ENCODE data around the gene NKD2. TPM values are rescaled to one million over a fixed set of nuclear protein-coding genes. Genes with fewer than 3 reads are reported as not detected.

The NKD2 gene
- total RNA-seq, 2 experiments from 2014 or later = 0.17 to 0.30 TPM

DNA sequence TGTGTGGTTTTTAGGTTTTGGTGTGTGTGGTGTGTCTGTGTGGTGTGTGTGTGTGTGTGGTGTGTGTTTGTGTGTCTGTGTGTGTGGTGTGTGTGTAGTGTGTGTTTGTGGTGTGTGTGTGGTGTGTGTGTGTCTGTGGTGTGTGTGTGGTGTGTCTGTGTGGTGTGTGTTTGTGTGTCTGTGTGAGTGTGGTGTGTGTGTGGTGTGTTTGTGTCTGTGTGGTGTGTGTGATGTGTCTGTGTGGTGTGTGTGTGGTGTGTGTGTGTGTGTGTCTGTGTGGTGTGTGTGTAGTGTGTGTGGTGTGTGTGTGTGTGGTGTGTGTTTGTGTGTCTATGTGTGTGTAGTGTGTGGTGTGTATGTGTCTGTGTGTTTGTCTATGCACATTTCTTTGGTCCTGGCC lies 25.0 kb upstream of the NKD2 start:
- Mint-ChIP-seq H3K27me3 (peaks cover 30% of the 10 kb centered on the region), H3K36me3 (ENCODE audit: low read depth) (no peaks in the 10 kb centered on the region), H3K4me1 (ENCODE audit: low read depth) (peaks cover 11% of the 10 kb centered on the region), H3K9me3 (peaks cover 3% of the 10 kb centered on the region), H3K27ac (no peak overlapping the region), H3K4me3 (no peak overlapping the region)
- no peaks in the 10 kb centered on the region for H3K4me1 ChIP-seq (ENCODE audit: insufficient read depth, low read length)
- H3K27me3 ChIP-seq (ENCODE audit: control insufficient read depth in 1 of 2, insufficient read depth in 2 of 2, low read length in 2 of 2) = peaks cover 0 to 4% of the 10 kb centered on the region in 2 experiments
- DNase-seq (no peak), ATAC-seq (ENCODE audit: poor library complexity) (no peak)
- H3K27ac ChIP-seq (ENCODE audit: low read depth in 1 of 2, low read length in 2 of 2) = no peak overlapping the region
- intact Hi-C loops (cut with DNase I, micrococcal nuclease) = no loop called here
- peaks cover 0 to 11% of the 10 kb centered on the region in 2 experiments for H3K9me3 ChIP-seq (ENCODE audit: control insufficient read depth in 1 of 2, insufficient read depth in 1 of 2, low read length in 2 of 2)
- H3K36me3 ChIP-seq (ENCODE audit: insufficient read depth, low read length) = no peaks in the 10 kb centered on the region
- TF ChIP-seq, protein P1, sequence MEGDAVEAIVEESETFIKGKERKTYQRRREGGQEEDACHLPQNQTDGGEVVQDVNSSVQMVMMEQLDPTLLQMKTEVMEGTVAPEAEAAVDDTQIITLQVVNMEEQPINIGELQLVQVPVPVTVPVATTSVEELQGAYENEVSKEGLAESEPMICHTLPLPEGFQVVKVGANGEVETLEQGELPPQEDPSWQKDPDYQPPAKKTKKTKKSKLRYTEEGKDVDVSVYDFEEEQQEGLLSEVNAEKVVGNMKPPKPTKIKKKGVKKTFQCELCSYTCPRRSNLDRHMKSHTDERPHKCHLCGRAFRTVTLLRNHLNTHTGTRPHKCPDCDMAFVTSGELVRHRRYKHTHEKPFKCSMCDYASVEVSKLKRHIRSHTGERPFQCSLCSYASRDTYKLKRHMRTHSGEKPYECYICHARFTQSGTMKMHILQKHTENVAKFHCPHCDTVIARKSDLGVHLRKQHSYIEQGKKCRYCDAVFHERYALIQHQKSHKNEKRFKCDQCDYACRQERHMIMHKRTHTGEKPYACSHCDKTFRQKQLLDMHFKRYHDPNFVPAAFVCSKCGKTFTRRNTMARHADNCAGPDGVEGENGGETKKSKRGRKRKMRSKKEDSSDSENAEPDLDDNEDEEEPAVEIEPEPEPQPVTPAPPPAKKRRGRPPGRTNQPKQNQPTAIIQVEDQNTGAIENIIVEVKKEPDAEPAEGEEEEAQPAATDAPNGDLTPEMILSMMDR (IDR thresholded peaks at IDR 0.05) = no peak
- no peak overlapping the region for H3K4me3 ChIP-seq (ENCODE audit: low read length)
- ChIA-PET CTCF (no interaction called here), POLR2A (no interaction called here)

DNA sequence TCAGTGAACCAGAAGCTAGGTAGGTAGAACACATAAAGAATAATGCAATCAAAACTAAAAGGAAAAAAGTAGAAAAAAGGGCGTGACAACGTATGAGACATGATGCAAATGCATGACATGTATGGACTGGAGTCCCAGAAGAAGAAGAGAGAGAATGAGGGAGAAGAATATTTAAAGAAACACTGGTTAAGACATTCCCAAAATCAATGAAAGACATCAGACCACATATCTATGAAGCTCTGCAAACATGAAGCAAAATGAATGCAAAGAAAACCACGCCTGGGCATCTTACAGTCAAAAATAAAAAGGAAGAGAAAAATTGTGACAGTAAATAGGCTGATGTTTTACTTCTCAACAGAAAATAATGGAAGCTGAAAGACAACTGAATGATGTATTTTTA lies 23.8 kb upstream of the NKD2 start:
- H3K36me3 Mint-ChIP-seq (ENCODE audit: low read depth) = no peaks in the 10 kb centered on the region
- H3K27ac Mint-ChIP-seq = no peak overlapping the region
- ChIA-PET POLR2A (no interaction called here), CTCF (no interaction called here)
- no peaks in the 10 kb centered on the region for H3K36me3 ChIP-seq (ENCODE audit: insufficient read depth, low read length)
- H3K9me3 ChIP-seq (ENCODE audit: control insufficient read depth in 1 of 2, insufficient read depth in 1 of 2, low read length in 2 of 2) = peaks cover 0 to 12% of the 10 kb centered on the region in 2 experiments
- no peaks in the 10 kb centered on the region for H3K4me1 ChIP-seq (ENCODE audit: insufficient read depth, low read length)
- ATAC-seq (ENCODE audit: poor library complexity) = no peak
- intact Hi-C loops (cut with DNase I, micrococcal nuclease) = no loop called here
- H3K27me3 Mint-ChIP-seq = peaks cover 35% of the 10 kb centered on the region
- peaks cover 3% of the 10 kb centered on the region for H3K9me3 Mint-ChIP-seq
- no peak overlapping the region for H3K27ac ChIP-seq (ENCODE audit: low read depth in 1 of 2, low read length in 2 of 2)
- H3K27me3 ChIP-seq (ENCODE audit: control insufficient read depth in 1 of 2, insufficient read depth in 2 of 2, low read length in 2 of 2) = peaks cover under 1 to 11% of the 10 kb centered on the region in 2 experiments
- H3K4me3 Mint-ChIP-seq = no peak overlapping the region
- H3K4me3 ChIP-seq (ENCODE audit: low read length) = no peak overlapping the region
- TF ChIP-seq, protein P1 (IDR thresholded peaks at IDR 0.05) = no peak
- DNase-seq = no peak
- peaks cover 11% of the 10 kb centered on the region for H3K4me1 Mint-ChIP-seq (ENCODE audit: low read depth)

DNA sequence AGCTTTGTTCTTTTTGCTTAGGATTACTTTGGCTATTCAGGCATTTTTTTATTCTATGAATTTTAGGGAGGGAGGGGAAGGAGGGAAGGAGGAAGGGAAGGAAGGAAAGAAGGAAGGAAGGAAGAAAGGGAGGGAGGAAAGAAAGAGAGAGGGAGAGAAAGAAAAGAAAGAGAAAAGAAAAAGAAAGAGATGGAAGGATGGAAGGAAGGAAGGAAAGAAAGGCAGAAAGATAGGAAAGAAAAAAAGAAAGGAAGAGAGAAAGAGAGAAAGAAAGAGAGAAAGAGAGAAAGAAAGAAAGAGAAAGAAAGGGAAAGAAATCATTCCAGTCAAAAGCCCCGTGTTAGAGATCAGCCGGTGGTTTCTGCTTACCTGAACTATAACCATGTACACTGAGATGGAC lies 20.8 kb upstream of the NKD2 start:
- Mint-ChIP-seq H3K9me3 (peaks cover 3% of the 10 kb centered on the region), H3K4me1 (ENCODE audit: low read depth) (peaks cover 14% of the 10 kb centered on the region), H3K27ac (no peak overlapping the region), H3K36me3 (ENCODE audit: low read depth) (no peaks in the 10 kb centered on the region), H3K4me3 (no peak overlapping the region), H3K27me3 (peaks cover 50% of the 10 kb centered on the region)
- Histone ChIP-seq H3K27me3 (ENCODE audit: control insufficient read depth in 1 of 2, insufficient read depth in 2 of 2, low read length in 2 of 2) (peaks cover 7 to 23% of the 10 kb centered on the region in 2 experiments), H3K4me1 (ENCODE audit: insufficient read depth, low read length) (no peaks in the 10 kb centered on the region), H3K27ac (ENCODE audit: low read depth in 1 of 2, low read length in 2 of 2) (no peak overlapping the region), H3K4me3 (ENCODE audit: low read length) (no peak overlapping the region), H3K9me3 (ENCODE audit: control insufficient read depth in 1 of 2, insufficient read depth in 1 of 2, low read length in 2 of 2) (peaks cover 0 to 15% of the 10 kb centered on the region in 2 experiments), H3K36me3 (ENCODE audit: insufficient read depth, low read length) (no peaks in the 10 kb centered on the region)
- ChIA-PET POLR2A (no interaction called here), CTCF (interaction anchor here (0.9 kb wide), 1 partner anchor 17 kb away, joined by 3 read pairs; no protein-coding TSS in a partner anchor)
- ATAC-seq (ENCODE audit: poor library complexity) = no peak
- intact Hi-C loops (cut with DNase I, micrococcal nuclease) = no loop called here
- TF ChIP-seq, protein P1 (IDR thresholded peaks at IDR 0.05) = no peak
- no peak for DNase-seq

Data from CD4-positive, alpha-beta T cell (primary cell).